GM12872 (cell line): ENCODE measurements around the gene ATRN.

Experiments
- CTCF ChIP-seq: IDR thresholded peaks from 3 replicates; pipeline ENCODE4 v1.5.1; 2011; ENCODE audit warnings: low read depth, mild to moderate bottlenecking, low read length, moderate library complexity; ENCODE audit not compliant: insufficient read depth

ATRN gene

GRCh38 chr20:3583765-3584164 is 112.9 kb downstream of the ATRN start:
- no peak for TF ChIP-seq CTCF

- no peak for TF ChIP-seq CTCF
These were observed 115.3 kb downstream of the ATRN start for GRCh38 chr20:3586093-3586492.

GRCh38 chr20:3590164-3590563 is 119.3 kb downstream of the ATRN start:
- no peak for TF ChIP-seq CTCF

GRCh38 chr20:3592931-3593330 is 122.1 kb downstream of the ATRN start:
- no peak for TF ChIP-seq CTCF

GRCh38 chr20:3595541-3595940 is 124.7 kb downstream of the ATRN start:
- no peak for TF ChIP-seq CTCF

- no peak for TF ChIP-seq CTCF
These were observed 132.3 kb downstream of the ATRN start for GRCh38 chr20:3603108-3603507.

GRCh38 chr20:3606021-3606420 is 135.2 kb downstream of the ATRN start:
- no peak for TF ChIP-seq CTCF

- no peak for TF ChIP-seq CTCF
These were observed 141.1 kb downstream of the ATRN start for GRCh38 chr20:3611901-3612300.
